HS-27A (cell line): ENCODE results near the gene ACSL6.

Experiments
- DNase-seq: peaks from one replicate; pipeline ENCODE4 v3.0.0-alpha.2; 2012; ENCODE audit warnings: low read depth, missing footprints

Gene ACSL6

DNA sequence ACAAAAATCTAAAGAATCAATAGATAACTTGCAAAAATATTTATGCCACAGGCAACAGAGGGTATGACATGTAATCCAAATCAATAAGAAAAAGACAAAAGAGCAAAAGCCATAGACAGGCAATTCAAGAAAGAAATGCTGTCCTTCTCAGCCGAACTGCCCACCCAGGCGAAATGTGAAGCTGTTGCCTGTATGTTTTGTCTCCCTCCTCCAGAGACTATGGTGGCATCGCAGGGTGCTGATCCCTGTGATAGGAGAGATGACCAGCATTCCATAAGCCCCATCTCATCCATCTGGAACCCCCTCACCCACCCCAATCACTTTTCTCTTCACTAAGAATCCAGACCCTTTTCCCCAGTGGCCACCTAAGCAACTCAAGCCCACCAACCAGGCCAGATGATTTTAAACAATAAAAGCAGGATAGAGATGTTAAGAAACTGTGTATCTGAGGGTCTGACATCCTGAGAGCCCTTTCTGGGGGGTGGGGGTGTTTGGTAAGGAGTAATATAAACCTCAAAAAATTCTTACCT, 5.3 kb upstream of the ACSL6 start:
- DNase-seq, result no peak

DNA sequence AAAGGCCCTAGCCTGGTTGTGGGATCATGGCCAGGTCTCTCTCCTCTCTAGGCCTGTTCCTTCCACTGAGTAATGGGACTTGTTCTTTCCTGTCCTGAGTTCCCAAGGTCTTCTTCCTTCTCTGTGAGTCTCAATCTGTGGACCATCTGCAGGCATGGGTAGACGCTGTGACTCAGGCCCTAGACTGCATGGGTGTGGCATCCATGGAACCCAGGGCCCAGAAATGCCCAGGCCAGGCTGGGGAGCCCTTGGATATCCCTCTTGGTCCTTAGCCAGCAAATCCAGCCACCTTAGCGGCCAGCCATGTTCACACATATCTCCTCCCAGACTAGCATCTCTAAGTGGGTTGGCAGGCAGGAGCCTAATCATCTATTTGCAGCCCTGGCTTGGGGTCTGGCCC, 2.3 kb upstream of the ACSL6 start:
- DNase-seq, result no peak

DNA sequence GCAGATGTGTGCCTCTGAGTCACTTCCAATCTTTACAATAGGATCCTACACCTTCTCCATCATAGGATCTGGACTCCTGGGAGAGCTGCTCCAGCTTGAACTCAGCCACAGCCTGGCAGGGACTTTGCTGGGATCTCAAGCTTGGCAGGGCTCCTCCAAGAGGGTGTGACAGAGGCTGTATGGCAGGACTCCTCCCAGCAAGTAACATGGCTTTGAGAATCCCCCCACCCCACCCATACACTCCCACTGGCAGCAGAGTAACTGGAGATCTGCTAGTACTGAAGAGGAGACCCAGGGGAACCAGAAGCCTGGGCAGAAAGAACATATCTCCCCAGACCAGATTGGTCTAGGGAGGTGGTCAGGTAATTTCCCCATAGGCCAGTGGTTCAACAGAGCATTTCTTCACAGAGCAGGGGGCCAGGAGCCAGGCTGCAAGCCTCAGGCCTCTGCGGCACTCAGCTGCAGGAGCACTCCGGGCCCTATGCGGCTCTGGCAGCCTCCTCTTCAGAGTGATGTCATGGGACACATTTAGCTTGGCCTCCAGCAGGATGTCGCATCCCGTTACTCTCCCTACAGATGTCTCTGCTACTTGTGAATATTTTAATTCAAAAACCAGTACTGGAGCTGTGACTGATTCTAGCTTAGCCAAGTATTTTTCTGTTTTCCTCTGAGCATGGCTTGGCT, 1.7 kb upstream of the ACSL6 start:
- no peak for DNase-seq

DNA sequence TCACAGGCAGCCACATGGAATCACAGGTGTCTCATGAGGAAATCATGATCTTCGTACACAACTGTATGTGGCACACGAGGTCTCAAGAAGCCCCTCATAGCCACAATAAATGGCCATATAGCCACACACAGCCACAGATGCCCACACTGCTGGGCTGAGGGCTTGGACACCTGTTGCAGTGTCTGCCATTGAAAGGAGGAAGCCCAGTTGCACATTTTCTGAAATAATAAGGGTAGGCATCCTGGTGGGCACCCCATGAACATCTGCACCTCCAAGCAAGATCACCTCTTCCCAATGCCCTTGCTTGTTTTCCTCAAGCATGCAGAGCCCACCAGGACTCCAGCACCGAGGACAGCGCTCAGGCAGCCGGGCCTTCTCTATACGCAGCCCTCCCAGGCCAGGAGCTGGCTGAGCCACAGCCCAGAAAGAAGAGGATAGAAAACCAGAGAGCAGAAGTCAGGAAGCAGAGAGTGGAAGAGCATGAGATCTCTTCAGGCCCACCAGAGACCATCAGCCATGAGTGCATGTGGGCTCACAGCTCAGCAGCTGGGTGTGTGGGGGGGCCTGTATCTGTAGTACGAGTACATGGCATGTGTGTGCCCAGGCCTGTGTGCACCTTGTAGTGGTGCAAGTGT, 1.0 kb upstream of the ACSL6 start:
- no peak for DNase-seq

DNA sequence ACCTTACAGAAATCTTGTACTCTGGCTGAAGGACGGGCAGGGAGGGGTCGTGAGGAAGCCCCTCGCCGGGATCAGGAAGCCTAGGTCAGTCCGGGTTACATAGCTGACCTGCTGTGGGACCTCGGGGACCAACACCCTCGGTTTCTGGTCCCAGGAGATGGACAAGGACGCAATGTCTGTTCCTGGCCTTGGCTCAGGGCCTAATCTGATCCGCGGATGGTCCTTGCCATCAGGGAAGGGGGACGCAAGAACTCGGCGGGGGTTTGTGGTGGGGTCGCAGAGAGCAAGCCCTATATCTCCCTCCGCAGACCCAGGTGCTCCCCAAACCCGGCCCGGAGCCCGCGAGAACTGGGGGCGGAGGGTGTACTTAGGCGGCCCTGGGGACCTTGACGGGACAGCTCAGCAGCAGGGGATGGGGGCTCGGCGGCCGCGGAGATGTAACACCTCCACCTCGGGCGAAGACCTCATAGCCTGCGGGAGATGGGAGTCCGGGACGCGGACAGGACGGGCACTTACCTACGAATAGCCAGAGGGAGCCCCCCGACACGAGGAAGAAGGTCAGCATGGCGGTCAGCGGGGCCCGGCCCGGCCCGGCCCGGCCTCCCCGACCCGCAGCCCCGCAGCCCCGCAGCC, 353 bp downstream of the ACSL6 start:
- DNase-seq, result no peak

DNA sequence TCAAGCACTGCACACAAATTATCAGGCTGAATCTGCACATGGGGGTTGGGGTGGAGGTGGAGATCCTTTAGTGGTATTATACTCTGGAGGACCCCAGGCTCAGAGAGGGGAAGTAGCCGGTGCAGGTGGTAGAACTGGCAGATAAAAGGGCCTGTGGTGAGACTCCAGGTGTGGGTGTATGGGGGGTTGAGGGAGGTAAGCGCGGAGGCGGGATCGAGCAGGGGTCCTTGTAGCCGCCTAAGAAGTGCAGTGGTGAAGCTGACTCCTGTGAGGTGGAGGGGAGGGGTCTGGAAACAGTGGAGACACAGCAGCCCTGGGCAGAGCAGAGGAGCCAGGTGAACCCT, 841 bp downstream of the ACSL6 start:
- no peak for DNase-seq

DNA sequence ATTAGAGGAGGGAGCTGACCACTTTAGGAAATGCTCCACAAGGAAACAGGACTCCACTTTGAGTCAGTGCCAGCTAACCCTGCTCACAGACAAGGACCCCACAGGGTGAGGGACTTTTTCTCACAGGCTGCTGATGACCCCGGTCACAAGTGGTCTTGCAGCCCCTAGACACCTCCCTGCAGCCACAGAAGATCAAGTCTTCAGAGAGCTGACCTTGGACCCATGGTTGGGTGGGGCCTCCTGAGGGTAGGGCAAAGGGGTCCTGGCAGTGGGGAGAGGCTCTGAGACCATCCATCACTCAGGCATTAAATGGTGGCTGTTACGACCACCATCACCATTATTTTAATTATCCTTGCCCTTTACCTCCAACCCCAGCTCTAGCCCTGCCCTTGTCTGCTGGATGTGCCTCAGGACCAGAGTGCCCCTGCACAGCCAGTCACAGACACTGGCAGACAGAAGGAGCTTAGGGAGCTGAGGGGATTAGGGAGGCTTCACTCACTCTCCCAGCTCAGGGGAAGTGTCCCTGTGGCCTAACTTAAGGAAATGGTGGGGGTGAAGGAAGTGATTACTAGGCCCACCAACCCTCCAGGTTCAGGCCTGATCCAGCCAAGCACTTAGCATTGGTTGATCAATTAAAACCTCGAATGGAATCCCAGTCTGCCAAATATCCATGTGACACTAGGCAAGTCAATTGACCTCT, 1.6 kb downstream of the ACSL6 start:
- no peak for DNase-seq

DNA sequence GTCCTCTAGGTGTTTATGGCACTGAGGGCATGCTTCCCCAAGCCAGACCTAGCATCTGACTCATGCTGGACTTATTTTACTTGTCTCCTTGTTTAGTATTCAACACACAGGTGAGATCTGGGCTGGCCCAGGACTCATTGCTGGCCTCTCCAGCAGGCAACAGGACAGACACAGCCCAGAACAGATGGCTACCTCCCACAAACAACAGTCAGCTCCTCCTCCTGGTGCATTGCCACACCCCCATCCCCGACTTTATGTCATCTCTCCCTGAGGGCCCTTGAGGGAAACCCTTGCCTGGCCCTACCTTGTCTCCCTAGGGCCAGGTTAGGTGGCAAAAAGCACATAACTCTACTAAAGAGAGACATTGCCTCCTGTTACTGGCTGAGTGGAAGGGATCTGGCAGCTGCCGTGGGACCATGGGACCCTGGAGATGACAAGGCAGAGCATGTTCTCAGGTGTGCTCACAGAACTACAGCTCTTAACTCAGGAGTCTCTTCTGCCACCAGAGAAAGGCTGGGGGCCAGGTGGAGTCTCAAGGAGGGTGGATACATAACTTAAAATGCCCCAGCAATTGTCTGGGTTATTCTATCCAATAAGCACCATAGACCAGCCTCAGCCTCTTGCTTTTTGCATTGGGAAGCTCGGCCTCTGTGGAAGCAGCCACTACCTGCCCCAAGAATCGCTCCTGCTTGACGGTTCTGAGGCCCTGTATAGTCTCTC, 2.3 kb downstream of the ACSL6 start:
- DNase-seq, result no peak

DNA sequence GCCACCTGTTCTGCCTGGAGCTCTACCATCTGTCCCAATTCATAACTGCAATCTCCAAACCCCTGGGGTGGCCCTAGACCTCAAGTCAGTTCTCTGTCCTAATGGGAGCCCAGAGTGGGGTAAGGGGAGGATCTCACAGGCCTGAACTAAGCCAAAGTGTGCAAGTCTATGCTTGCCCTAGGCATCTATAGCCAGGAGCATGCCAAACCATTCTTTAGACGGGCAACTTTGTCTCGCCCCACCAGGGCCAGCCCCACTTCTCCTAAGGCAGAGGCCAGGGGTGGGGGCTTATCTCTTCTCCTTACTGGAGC, 3.3 kb downstream of the ACSL6 start:
- DNase-seq, result no peak

DNA sequence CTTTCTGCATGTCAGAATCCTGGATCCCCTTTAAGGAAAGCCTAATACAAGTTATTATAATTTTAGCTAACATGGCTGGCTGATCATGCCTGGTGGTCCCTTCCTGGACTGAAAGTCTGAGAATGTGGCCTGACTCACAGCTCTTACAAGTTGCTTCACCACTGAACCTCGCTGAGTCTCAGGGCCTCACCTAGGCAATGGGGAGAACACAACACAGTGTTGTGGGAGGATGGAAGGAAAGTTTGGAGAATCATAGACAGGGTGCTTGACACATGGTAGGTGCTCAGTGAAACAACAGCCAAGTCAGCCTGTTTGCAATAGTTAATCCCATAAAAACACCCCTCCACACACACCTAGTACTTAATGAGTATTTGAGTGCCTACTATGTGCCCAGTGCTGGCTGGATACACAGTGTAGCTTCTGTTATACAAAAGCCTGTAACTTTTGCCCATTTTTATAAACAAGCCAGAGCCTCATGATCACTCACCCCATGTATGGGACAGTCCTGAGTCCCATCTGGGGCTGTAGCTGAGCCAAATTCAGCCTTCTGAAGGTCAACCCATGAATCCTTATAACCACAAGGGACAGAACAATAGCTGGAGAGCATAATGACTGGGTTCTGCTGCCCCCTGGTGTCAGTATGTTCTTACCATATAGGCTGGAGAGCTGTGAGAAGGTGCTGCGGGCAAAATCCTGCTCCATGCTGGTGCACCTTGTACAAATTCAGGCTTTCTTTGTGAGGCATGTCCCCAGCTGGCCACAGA, 3.9 kb downstream of the ACSL6 start:
- DNase-seq, result peak; percentile 36

DNA sequence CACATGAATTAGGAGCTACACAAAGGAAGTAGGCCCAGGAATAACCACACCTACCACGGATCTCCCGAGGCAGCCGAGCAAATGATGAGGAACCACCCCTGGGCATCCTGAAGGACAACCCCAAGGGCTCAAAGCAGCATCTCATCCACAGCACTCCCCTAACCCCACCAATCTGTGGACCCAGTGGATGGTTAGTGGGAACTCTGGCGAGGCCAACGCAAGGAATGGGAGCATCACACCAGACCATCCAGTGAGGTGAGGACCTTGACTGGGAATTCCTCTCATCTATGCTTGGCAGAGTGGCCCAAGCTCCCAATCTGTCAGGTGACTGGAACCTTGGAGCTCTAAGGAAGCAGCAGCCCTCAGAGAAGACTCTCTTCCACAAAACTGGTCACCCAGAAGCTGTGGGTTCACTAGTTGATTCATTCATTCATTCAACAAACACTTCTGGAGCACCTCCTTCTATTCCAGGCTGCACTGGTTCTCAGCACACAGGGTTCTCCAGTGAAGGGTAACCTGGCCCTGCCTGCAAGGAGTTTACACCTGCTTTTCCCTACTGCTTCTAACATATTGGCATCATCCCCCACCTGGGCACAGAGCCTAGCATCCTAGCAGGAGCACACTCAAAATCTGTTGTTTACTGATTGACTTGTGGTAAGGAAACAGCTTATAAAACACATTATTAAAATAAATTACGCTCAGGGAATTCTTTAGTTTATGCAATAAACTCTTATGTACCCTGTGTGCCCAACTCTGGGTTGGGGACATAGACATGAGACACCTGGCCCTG, 4.9 kb downstream of the ACSL6 start:
- no peak for DNase-seq

DNA sequence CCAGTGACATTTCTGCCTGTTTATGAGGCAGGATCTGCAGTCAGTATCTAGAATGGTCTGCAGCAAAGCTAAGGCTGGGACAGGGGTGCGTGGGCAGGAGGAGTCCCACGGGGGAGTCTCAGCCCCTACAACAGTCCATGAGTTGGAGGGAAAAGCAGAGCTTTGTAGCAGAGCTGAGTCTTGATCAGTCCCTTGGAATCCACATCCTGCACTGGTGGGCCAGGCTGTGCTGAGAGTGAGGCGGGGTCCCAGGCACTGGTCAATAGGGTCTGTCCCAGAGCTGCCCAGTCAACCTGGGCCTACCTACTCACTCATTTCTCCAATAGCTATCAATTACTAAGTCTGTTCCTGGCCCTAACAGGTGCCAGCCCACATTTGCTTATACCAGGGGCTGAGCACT, 5.9 kb downstream of the ACSL6 start:
- no peak for DNase-seq

DNA sequence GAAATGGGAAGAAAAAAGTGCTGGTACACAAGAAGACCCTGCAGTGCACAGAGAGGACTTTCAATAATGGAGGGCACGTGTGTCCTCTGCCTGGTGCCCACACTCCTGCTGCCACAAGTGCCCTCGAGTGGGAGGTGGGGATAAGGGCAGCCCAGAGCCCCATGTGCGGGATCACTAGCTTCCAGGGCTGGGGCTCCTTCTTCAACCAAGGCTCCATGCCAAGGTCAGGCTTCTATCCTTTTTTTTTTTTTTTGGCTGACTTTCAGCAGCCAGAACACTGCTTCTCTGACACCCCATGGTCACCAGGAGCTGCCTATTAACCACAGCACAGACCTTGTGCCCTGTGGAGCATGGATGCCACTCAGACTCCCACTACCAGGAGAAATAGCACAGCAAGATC, 7.5 kb downstream of the ACSL6 start:
- DNase-seq, result no peak

DNA sequence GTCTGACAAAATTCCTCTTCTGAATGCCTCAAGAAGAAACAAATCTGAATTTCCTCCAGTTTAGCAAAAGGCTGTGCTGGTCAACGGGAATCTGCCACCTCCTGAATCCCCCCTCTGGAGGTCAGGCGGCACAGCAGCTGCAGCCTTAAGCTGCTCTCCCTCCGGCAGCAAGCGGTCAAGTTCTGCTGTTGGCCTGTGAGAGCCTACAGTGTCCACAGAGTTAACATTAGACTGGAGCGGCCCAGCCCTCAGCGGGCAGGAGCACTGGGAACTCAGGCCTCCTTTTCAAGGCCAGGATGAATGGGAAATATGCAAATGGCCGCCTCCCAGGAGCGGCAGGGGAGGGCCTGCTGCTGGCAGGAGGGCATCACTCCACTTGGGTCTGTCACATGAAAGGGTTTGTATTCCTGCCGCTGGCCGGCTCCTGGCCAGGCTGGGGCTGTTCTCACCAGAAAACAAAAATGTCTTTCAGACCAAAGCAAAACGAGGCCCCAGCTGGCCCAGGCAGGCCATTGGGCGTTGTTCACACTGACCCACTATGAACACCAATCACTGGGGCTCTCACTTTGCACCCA, 8.2 kb downstream of the ACSL6 start:
- no peak for DNase-seq

DNA sequence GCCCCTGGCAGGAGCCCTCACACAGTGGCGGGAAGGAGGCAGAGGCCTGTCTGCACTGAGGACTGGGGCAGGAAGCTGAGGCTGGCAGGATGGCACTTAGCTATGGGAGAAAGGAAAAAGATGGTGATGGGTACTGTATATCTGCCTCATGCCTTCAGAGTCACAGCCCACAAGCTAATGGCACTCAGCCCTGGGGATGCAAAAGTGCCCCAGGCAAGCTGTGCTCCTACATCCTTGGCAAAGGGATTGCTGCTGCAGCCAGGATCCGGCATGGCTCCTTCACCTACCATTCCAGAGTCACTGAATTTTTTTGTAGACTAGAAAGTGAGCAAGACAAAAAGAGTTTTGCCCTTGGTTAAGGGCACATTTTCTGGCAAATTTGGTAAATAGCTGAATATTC, 8.7 kb downstream of the ACSL6 start:
- DNase-seq, result no peak

DNA sequence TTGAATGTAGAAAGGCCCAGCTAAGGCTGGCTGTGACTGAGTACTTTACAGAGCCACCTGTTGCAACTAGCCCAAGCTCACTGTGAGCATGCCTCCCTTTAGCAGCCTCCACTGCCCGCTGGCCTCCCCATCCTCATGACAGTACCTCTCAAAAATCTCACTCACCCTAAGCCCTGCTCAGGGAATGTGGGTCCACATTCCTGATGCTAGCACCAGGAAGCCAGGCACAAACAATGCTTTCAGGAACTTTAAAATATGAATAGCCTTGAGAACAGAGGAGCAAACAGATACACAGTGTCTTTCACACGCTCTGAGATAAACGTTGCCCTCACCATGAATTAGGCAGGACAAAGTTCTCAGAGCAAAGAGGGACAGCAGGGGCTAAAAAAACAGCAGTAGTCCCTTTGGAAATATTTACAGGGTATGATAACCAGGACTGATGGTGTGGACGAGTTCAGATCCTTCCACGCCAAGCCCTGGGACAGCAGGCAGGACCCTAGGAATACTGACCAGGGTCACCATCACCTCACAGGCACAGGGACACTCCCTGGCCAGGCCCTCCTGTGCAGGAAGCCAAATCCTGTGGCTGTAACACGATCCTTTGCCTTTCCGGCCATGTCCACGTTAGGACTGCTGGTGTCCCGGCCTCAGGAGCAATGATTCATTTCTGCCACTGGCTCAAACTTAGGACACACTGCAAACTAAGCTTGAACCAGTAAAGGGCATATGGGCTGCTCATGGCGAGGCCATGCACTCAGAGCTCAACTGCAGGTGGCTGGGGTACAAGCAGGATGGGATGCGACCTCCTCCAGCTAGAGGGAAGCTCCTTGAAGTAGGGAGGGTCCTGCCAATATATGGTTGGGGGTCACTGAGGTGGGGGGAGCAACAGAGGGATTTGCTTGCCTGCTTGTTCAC, 9.6 kb downstream of the ACSL6 start:
- DNase-seq, result peak; percentile 24

DNA sequence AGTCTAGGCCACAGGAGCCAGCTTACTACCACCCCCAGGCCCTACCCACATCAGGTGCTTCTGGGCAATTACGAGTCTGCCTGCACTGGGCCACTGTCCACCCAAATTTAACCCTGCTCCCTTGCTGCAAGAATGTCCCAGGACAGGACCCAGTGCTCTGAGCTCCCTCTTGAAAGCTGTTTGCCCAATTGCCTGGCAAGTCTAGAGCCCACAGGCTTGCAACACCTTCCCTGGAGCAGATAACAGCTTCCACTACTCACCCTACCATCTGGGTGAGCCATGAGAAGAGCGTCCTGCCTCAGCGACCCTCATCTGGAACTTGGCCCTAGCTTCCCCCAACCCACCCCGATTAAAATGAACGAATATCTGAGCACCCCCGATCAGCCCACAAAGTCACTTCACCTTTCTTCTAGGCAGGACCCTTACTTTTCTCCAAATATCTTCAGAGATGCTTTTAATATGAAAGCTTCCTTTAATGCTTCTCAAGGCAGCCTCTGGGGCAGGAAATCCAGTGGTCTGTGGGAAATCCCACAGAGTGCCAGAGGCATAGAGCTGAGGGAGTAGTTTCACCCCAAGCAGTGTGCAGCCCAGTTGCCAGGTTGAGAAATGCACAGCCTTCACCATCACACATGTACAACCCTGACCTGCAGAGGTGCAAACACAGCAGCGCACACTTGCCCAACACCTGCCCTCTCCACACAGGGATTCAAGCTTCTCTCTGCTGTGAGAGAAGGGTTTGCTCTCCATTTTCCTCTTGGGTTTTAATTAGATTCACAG, 10.6 kb downstream of the ACSL6 start:
- DNase-seq, result no peak

DNA sequence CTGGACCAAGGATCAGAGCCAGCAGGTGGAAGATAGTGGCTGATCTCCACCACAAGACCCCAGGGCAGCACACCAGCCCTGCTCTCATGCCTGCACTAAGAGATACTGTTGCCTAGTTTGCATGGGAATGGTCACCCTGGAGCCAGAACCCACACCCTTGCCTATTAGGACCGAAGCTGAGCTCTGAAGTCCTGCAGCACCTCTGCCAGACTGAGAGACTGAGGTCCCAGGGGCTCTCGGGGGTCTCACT, 11.3 kb downstream of the ACSL6 start:
- no peak for DNase-seq
